Stimulated activated effector memory CD8-positive, alpha-beta T cell treated with anti-CD3 and anti-CD28 coated beads, Interleukin-12 subunit alpha, Interleukin-12 subunit beta, amount 100 ng/mL, for 72 hours (primary cell): Measurements from ENCODE around the gene ZNF665.
"Not testable (repeated sequence)": the region's sequence is repeated elsewhere in the genome, so short reads cannot be mapped to it uniquely, and the experiment has no call there.

Experiments
- ATAC-seq: fragments of 150-1000 bp; cut with Tn5 transposase; 2 replicates; pipeline ENCODE4 v1.10.0; 2021
- DNase-seq, 2 donors: peaks; one replicate each; pipeline ENCODE4 v3.0.0; 2021 to 2022; ENCODE audit warnings: low spot score in 2 of 2
- H3K27ac Mint-ChIP-seq: one replicate; pipeline ENCODE4 v1.8.0; 2022; ENCODE audit warnings: mild to moderate bottlenecking, mixed read lengths
- H3K36me3 Mint-ChIP-seq: one replicate; pipeline ENCODE4 v1.8.0; 2022; ENCODE audit warnings: mild to moderate bottlenecking, mixed read lengths
- H3K4me1 Mint-ChIP-seq: one replicate; pipeline ENCODE4 v1.8.0; 2022; ENCODE audit warnings: mixed read lengths
- H3K4me3 Mint-ChIP-seq: one replicate; pipeline ENCODE4 v1.8.0; 2022; ENCODE audit warnings: mild to moderate bottlenecking, mixed read lengths
- H3K9me3 Mint-ChIP-seq: one replicate; pipeline ENCODE4 v1.8.0; 2022; ENCODE audit warnings: mixed read lengths

Gene ZNF665

GRCh38 chr19:53192771-53193534 lies at the start of gene ZNF665:
Gene ZNF665, minus strand, starts transcription at chr19:53193358. Its CDS starts 10,460 bp downstream, at chr19:53182898.
- Mint-ChIP-seq H3K27ac (peak within 1 kb of the TSS; percentile 93), H3K9me3 (peaks cover 12% of the 10 kb centered on the region), H3K4me1 (peaks cover 27% of the 10 kb centered on the region), H3K4me3 (peak within 1 kb of the TSS; percentile 89), H3K36me3 (peaks cover 13% of the 10 kb centered on the region)
- peak; percentile 49 to 80 for DNase-seq
- peak; percentile 87 for ATAC-seq

- H3K4me3 Mint-ChIP-seq: no peak overlapping the region
- H3K4me1 Mint-ChIP-seq: no peaks in the 10 kb centered on the region
- DNase-seq: no peak
- ATAC-seq: no peak
- peaks cover 44% of the 10 kb centered on the region for H3K9me3 Mint-ChIP-seq
- H3K36me3 Mint-ChIP-seq: no peaks in the 10 kb centered on the region
- H3K27ac Mint-ChIP-seq: no peak overlapping the region
Observed at GRCh38 chr19:53237114-53237777, 44.1 kb upstream of the ZNF665 start.

- Mint-ChIP-seq H3K4me1 (no peaks in the 10 kb centered on the region), H3K9me3 (peaks cover 26% of the 10 kb centered on the region), H3K36me3 (no peaks in the 10 kb centered on the region), H3K27ac (no peak overlapping the region), H3K4me3 (no peak overlapping the region)
- no peak for DNase-seq
- no peak for ATAC-seq
Observed at GRCh38 chr19:53224606-53225005, 31.4 kb upstream of the ZNF665 start.

- H3K36me3 Mint-ChIP-seq, H3K4me3 Mint-ChIP-seq, DNase-seq, ATAC-seq, H3K27ac Mint-ChIP-seq, H3K4me1 Mint-ChIP-seq: not testable (repeated sequence)
- H3K9me3 Mint-ChIP-seq: peaks cover 33% of the 10 kb centered on the region
Observed at GRCh38 chr19:53222716-53223115, 29.6 kb upstream of the ZNF665 start.

GRCh38 chr19:53212703-53213320 lies 19.7 kb upstream of the ZNF665 start:
- ATAC-seq (no peak), DNase-seq (no peak)
- Mint-ChIP-seq H3K36me3 (peaks cover 26% of the 10 kb centered on the region), H3K27ac (no peak overlapping the region), H3K9me3 (peaks cover 37% of the 10 kb centered on the region), H3K4me1 (no peaks in the 10 kb centered on the region), H3K4me3 (no peak overlapping the region)

- ATAC-seq: not testable (repeated sequence)
Observed at GRCh38 chr19:53211554-53211953, 18.4 kb upstream of the ZNF665 start.

GRCh38 chr19:53196777-53197396 lies 3.7 kb upstream of the ZNF665 start:
- Mint-ChIP-seq H3K27ac (peak overlapping the region; percentile 95), H3K36me3 (peaks cover 24% of the 10 kb centered on the region), H3K4me3 (peak overlapping the region; percentile 93), H3K9me3 (peaks cover 18% of the 10 kb centered on the region), H3K4me1 (peaks cover 20% of the 10 kb centered on the region)
- ATAC-seq: peak; percentile 81
- peak; percentile 85 to 86 for DNase-seq

More at GRCh38 chr19:53211554-53211953, 18.4 kb upstream of the ZNF665 start:
- H3K27ac Mint-ChIP-seq, H3K4me1 Mint-ChIP-seq, H3K4me3 Mint-ChIP-seq, DNase-seq: not testable (repeated sequence)
- H3K9me3 Mint-ChIP-seq: peaks cover 45% of the 10 kb centered on the region
- peaks cover 39% of the 10 kb centered on the region for H3K36me3 Mint-ChIP-seq

GRCh38 chr19:53195265-53195903 lies 2.2 kb upstream of the ZNF665 start:
- DNase-seq: peak; percentile 38 to 74
- no peak overlapping the region for H3K27ac Mint-ChIP-seq
- peaks cover 16% of the 10 kb centered on the region for H3K36me3 Mint-ChIP-seq
- H3K4me1 Mint-ChIP-seq: peaks cover 22% of the 10 kb centered on the region
- ATAC-seq: peak; percentile 57
- no peak overlapping the region for H3K4me3 Mint-ChIP-seq
- H3K9me3 Mint-ChIP-seq: peaks cover 13% of the 10 kb centered on the region

GRCh38 chr19:53193535-53194222 lies 521 bp upstream of the ZNF665 start:
- peak overlapping the region; percentile 89 for H3K4me3 Mint-ChIP-seq
- peaks cover 12% of the 10 kb centered on the region for H3K9me3 Mint-ChIP-seq
- DNase-seq (no peak), ATAC-seq (peak; percentile 3)
- peaks cover 13% of the 10 kb centered on the region for H3K36me3 Mint-ChIP-seq
- H3K4me1 Mint-ChIP-seq: peaks cover 27% of the 10 kb centered on the region
- H3K27ac Mint-ChIP-seq: peak overlapping the region; percentile 93

- Mint-ChIP-seq H3K4me3 (no peak overlapping the region), H3K36me3 (peaks cover 5% of the 10 kb centered on the region), H3K4me1 (peaks cover 27% of the 10 kb centered on the region), H3K9me3 (peaks cover 16% of the 10 kb centered on the region), H3K27ac (no peak overlapping the region)
- no peak for DNase-seq
- no peak for ATAC-seq
Observed at GRCh38 chr19:53190253-53190652, 2.9 kb downstream of the ZNF665 start.

- not testable (repeated sequence) for DNase-seq, H3K36me3 Mint-ChIP-seq, H3K4me3 Mint-ChIP-seq, H3K27ac Mint-ChIP-seq, ATAC-seq
- peaks cover 16% of the 10 kb centered on the region for H3K9me3 Mint-ChIP-seq
- H3K4me1 Mint-ChIP-seq: peaks cover 28% of the 10 kb centered on the region
Observed at GRCh38 chr19:53189691-53190198, 3.4 kb downstream of the ZNF665 start.

- peaks cover 12% of the 10 kb centered on the region for H3K4me1 Mint-ChIP-seq
- H3K27ac Mint-ChIP-seq, H3K36me3 Mint-ChIP-seq, ATAC-seq, H3K4me3 Mint-ChIP-seq, DNase-seq: not testable (repeated sequence)
- peaks cover 11% of the 10 kb centered on the region for H3K9me3 Mint-ChIP-seq
Observed at GRCh38 chr19:53185155-53185882, 7.8 kb downstream of the ZNF665 start.

GRCh38 chr19:53183146-53183764 lies 9.9 kb downstream of the ZNF665 start:
- peaks cover 7% of the 10 kb centered on the region for H3K4me1 Mint-ChIP-seq
- H3K27ac Mint-ChIP-seq: no peak overlapping the region
- no peak for ATAC-seq
- H3K4me3 Mint-ChIP-seq: no peak overlapping the region
- H3K36me3 Mint-ChIP-seq: peaks cover 8% of the 10 kb centered on the region
- DNase-seq: no peak
- H3K9me3 Mint-ChIP-seq: peaks cover 8% of the 10 kb centered on the region
